Liver (tissue), 9 donors: Measurements from ENCODE around the gene DEGS1. TPM values are rescaled to one million over a fixed set of nuclear protein-coding genes. Genes with fewer than 3 reads are reported as not detected.

Experiments
- DNase-seq: peaks from one replicate; pipeline ENCODE4 v3.0.0-alpha.2; 2017; ENCODE audit warnings: low spot score
- H3K27ac ChIP-seq, 2 donors: one replicate each; pipeline ENCODE4 v1.7.0; 2013; ENCODE audit warnings: inconsistent platforms in 2 of 2, low read length in 2 of 2, control low read depth in 1 of 2, low read depth in 1 of 2, mild to moderate bottlenecking in 1 of 2
- H3K27me3 ChIP-seq, 4 donors: one replicate each; pipeline versions ENCODE4 v1.6.1 to v1.7.0; 2013; ENCODE audit warnings: low read length in 3 of 4, inconsistent platforms in 1 of 4, mild to moderate bottlenecking in 1 of 4, moderate library complexity in 1 of 4; ENCODE audit not compliant: control insufficient read depth in 4 of 4, insufficient read depth in 4 of 4
- H3K36me3 ChIP-seq, 4 donors: one replicate each; pipeline versions ENCODE4 v1.6.1 to v1.7.0; 2013; ENCODE audit warnings: low read length in 3 of 4, mild to moderate bottlenecking in 3 of 4, low read depth in 1 of 4, moderate library complexity in 1 of 4; ENCODE audit not compliant: control insufficient read depth in 4 of 4, insufficient read depth in 3 of 4
- H3K4me1 ChIP-seq, 4 donors: one replicate each; pipeline versions ENCODE4 v1.6.1 to v1.7.0; 2013; ENCODE audit warnings: low read length in 3 of 4, mild to moderate bottlenecking in 3 of 4, moderate library complexity in 1 of 4; ENCODE audit not compliant: control insufficient read depth in 4 of 4, insufficient read depth in 4 of 4
- H3K4me3 ChIP-seq, 3 donors: one replicate each; pipeline versions ENCODE4 v1.6.1 to v1.7.0; 2013; ENCODE audit warnings: low read length in 3 of 3, control low read depth in 1 of 3, low read depth in 1 of 3, mild to moderate bottlenecking in 1 of 3
- H3K9ac ChIP-seq, 2 donors: one replicate each; pipeline ENCODE4 v1.7.0; 2013; ENCODE audit warnings: low read length in 2 of 2, mild to moderate bottlenecking in 2 of 2, moderate library complexity in 2 of 2, control low read depth in 1 of 2, low read depth in 1 of 2
- H3K9me3 ChIP-seq, 4 donors: one replicate each; pipeline versions ENCODE4 v1.6.1 to v1.7.0; 2013; ENCODE audit warnings: low read length in 3 of 4; ENCODE audit not compliant: control insufficient read depth in 4 of 4
- ATF3 ChIP-seq: IDR thresholded peaks from 2 replicates; pipeline ENCODE4 v1.6.1; 2016; ENCODE audit warnings: antibody characterized with exemption
- CTCF ChIP-seq: fragments of 150-350 bp; IDR thresholded peaks from 2 replicates; pipeline ENCODE4 v1.5.1; 2017; ENCODE audit warnings: improper control_type of control experiment, low read depth, low read length; ENCODE audit not compliant: missing input control
- EGR1 ChIP-seq, 2 donors: IDR thresholded peaks; 2 replicates each; pipeline ENCODE4 v1.6.1; 2016 to 2018; ENCODE audit warnings: antibody characterized with exemption in 2 of 2, low read depth in 2 of 2
- FOXA1 ChIP-seq: IDR thresholded peaks from 2 replicates; pipeline ENCODE4 v1.6.1; 2016; ENCODE audit warnings: antibody characterized with exemption
- FOXA2 ChIP-seq: IDR thresholded peaks from 2 replicates; pipeline ENCODE4 v1.6.1; 2016; ENCODE audit warnings: antibody characterized with exemption
- GABPA ChIP-seq, 2 donors: IDR thresholded peaks in 1 of 2; conservative IDR thresholded peaks in 1 of 2; 2 replicates each; pipeline ENCODE4 v1.6.1; 2016; ENCODE audit warnings: antibody characterized with exemption in 2 of 2, mild to moderate bottlenecking in 1 of 2, moderate library complexity in 1 of 2
- HNF4A ChIP-seq, 2 donors: conservative IDR thresholded peaks; 2 replicates each; pipeline ENCODE4 v1.6.1; 2016; ENCODE audit warnings: antibody characterized with exemption in 2 of 2, mild to moderate bottlenecking in 2 of 2
- HNF4G ChIP-seq: IDR thresholded peaks from 2 replicates; pipeline ENCODE4 v1.6.1; 2016; ENCODE audit warnings: antibody characterized with exemption
- JUND ChIP-seq, 2 donors: IDR thresholded peaks; 2 replicates each; pipeline ENCODE4 v1.6.1; 2016; ENCODE audit warnings: antibody characterized with exemption in 2 of 2
- MAX ChIP-seq: IDR thresholded peaks from 2 replicates; pipeline ENCODE4 v1.6.1; 2016; ENCODE audit warnings: antibody characterized with exemption
- RAD21 ChIP-seq, 2 donors: IDR thresholded peaks; 2 replicates each; pipeline ENCODE4 v1.6.1; 2016; ENCODE audit warnings: antibody characterized with exemption in 2 of 2, mild to moderate bottlenecking in 2 of 2
- REST ChIP-seq: IDR thresholded peaks from 2 replicates; pipeline ENCODE4 v1.6.1; 2016; ENCODE audit warnings: antibody characterized with exemption, mild to moderate bottlenecking
- RXRA ChIP-seq, 2 donors: IDR thresholded peaks; 2 replicates each; pipeline ENCODE4 v1.6.1; 2017 to 2018; ENCODE audit warnings: antibody characterized with exemption in 2 of 2, mild to moderate bottlenecking in 1 of 2
- SP1 ChIP-seq: IDR thresholded peaks from 2 replicates; pipeline ENCODE4 v1.6.1; 2018; ENCODE audit warnings: antibody characterized with exemption, mild to moderate bottlenecking
- TAF1 ChIP-seq: conservative IDR thresholded peaks from 2 replicates; pipeline ENCODE4 v1.6.1; 2016; ENCODE audit warnings: antibody characterized with exemption, mild to moderate bottlenecking
- YY1 ChIP-seq: IDR thresholded peaks from 2 replicates; pipeline ENCODE4 v1.6.1; 2016; ENCODE audit warnings: antibody characterized with exemption, mild to moderate bottlenecking
- ZBTB33 ChIP-seq: IDR thresholded peaks from 2 replicates; pipeline ENCODE4 v1.6.1; 2016; ENCODE audit warnings: antibody characterized with exemption
- WGBS: extraction: QIAGEN DNeasy Blood & Tissue Kit; methylation state at CpG from one replicate; pipeline ENCODE4 v1.1.7; 2013; 5-methylcytosine and 5-hydroxymethylcytosine counted together
- polyA plus RNA-seq, 2 donors: library from polyadenylated mRNA; stranded (reverse) in 1 of 2; unstranded in 1 of 2; fragments of 200-250 nt in 1 of 2; fragments of >200 nt in 1 of 2; fragmentation: Nextera tagmentation in 1 of 2; extraction: Ambion mirVana in 1 of 2; gene quantifications; one replicate each; pipeline versions ENCODE4 v1.2.1 to v1.2.3, GENCODE V29; 2013 to 2015
- total RNA-seq, 2 donors: library from RNA; depleted of rRNA; stranded (reverse); fragments of >200 nt; gene quantifications; one replicate each; pipeline ENCODE4 v1.2.3, GENCODE V29; 2014
- donor health status: healthy.
- donor health status: healthy.
- donor health status: healthy.
- donor health status: healthy.
- donor health status: healthy.

DEGS1 gene
- total and polyA plus RNA-seq, 4 donors = 21.7 to 26.7 (median 22.6) TPM

GRCh38 chr1:224170748-224171478 lies 12.1 kb upstream of the DEGS1 start:
- TF ChIP-seq MAX (no peak), ATF3 (no peak), FOXA2 (no peak), FOXA1 (no peak), HNF4G (no peak), TAF1 (no peak), RAD21 (IDR thresholded peaks at IDR 0.05) (peak; percentile 52 to 66), RXRA (IDR thresholded peaks at IDR 0.05) (no peak), SP1 (no peak), CTCF (peak; percentile 42)
- 77% methylated on average over 9 of the region's 9 CpGs for WGBS
- DNase-seq = no peak
- H3K4me3 ChIP-seq = no peak overlapping the region
- H3K27me3 ChIP-seq = no peaks in the 10 kb centered on the region
- H3K9ac ChIP-seq = no peak overlapping the region
- no peak overlapping the region for H3K27ac ChIP-seq
- H3K4me1 ChIP-seq = peaks cover 0 to 4% (median 1%) of the 10 kb centered on the region in 4 donors
- H3K9me3 ChIP-seq = no peaks in the 10 kb centered on the region
- H3K36me3 ChIP-seq = no peaks in the 10 kb centered on the region

GRCh38 chr1:224172229-224172628 lies 10.8 kb upstream of the DEGS1 start:
- H3K9me3 ChIP-seq = no peaks in the 10 kb centered on the region
- H3K27ac ChIP-seq = no peak overlapping the region
- H3K9ac ChIP-seq = no peak overlapping the region
- H3K36me3 ChIP-seq = no peaks in the 10 kb centered on the region
- TF ChIP-seq HNF4G (no peak), YY1 (no peak), GABPA (IDR thresholded peaks at IDR 0.05 in 1 of 2, conservative IDR thresholded peaks at IDR 0.05 in 1 of 2) (no peak)
- peaks cover 0 to 4% (median 1%) of the 10 kb centered on the region in 4 donors for H3K4me1 ChIP-seq
- no peak overlapping the region for H3K4me3 ChIP-seq
- 88% methylated on average over 3 of the region's 3 CpGs for WGBS
- H3K27me3 ChIP-seq = no peaks in the 10 kb centered on the region
- no peak for DNase-seq

- Histone ChIP-seq H3K36me3 (no peaks in the 10 kb centered on the region), H3K9me3 (no peaks in the 10 kb centered on the region), H3K9ac (no peak overlapping the region), H3K27me3 (no peaks in the 10 kb centered on the region), H3K4me3 (no peak overlapping the region), H3K4me1 (peaks cover 0 to 2% (median under 1%) of the 10 kb centered on the region in 4 donors), H3K27ac (no peak overlapping the region)
- 93% methylated on average over 5 of the region's 5 CpGs for whole genome bisulfite sequencing
- no peak for DNase-seq
- no peak for TF ChIP-seq GABPA (IDR thresholded peaks at IDR 0.05 in 1 of 2, conservative IDR thresholded peaks at IDR 0.05 in 1 of 2)
- no peak for TF ChIP-seq HNF4G
- no peak for TF ChIP-seq TAF1
- no peak for TF ChIP-seq FOXA2
- TF ChIP-seq SP1 = no peak
- no peak for TF ChIP-seq REST
- TF ChIP-seq EGR1 (IDR thresholded peaks at IDR 0.05; ENCODE audit: low read depth in 2 of 2) = no peak
- TF ChIP-seq ZBTB33 = no peak
- TF ChIP-seq CTCF = no peak
- TF ChIP-seq HNF4A (conservative IDR thresholded peaks at IDR 0.05) = no peak
- no peak for TF ChIP-seq YY1
- TF ChIP-seq JUND (IDR thresholded peaks at IDR 0.05) = no peak
- TF ChIP-seq FOXA1 = no peak
- no peak for TF ChIP-seq RAD21 (IDR thresholded peaks at IDR 0.05)
Observed at GRCh38 chr1:224173523-224173922, 9.5 kb upstream of the DEGS1 start.
